Thyroid gland (tissue), 4 donors: ENCODE results near the gene PROZ.

Experiments used
- CTCF ChIP-seq, 6 experiments: fragments of 200-600 bp in 3 of 6; fragments of 450-650 bp in 3 of 6; sonication (generic) in 3 of 6; IDR thresholded peaks; one replicate each; pipeline ENCODE4 v1.5.1; 2016 to 2019; ENCODE audit warnings: antibody characterized with exemption in 6 of 6, mild to moderate bottlenecking in 2 of 6, inconsistent platforms in 1 of 6, moderate library complexity in 1 of 6
- POLR2A ChIP-seq, 2 donors: fragments of 450-650 bp; IDR thresholded peaks; one replicate each; pipeline ENCODE4 v1.6.1; 2017; ENCODE audit warnings: antibody characterized with exemption in 2 of 2, mild to moderate bottlenecking in 2 of 2, moderate library complexity in 1 of 2

- no peak for TF ChIP-seq POLR2A (IDR thresholded peaks at IDR 0.05)
- TF ChIP-seq CTCF (IDR thresholded peaks at IDR 0.05) = no peak
These were observed 28.3 kb upstream of the PROZ start for GRCh38 chr13:113129921-113130750.
